ENCODE results near the gene TM9SF4.
A peak's percentile ranks its signal among the peaks of the same experiment; 100 is the strongest.

Gene TM9SF4

GRCh38 chr20:32206760-32207625 lies 97.5 kb downstream of the TM9SF4 start:
- DNase-seq (ENCODE audit: low read depth in 2 of 2), result no peak

DNA sequence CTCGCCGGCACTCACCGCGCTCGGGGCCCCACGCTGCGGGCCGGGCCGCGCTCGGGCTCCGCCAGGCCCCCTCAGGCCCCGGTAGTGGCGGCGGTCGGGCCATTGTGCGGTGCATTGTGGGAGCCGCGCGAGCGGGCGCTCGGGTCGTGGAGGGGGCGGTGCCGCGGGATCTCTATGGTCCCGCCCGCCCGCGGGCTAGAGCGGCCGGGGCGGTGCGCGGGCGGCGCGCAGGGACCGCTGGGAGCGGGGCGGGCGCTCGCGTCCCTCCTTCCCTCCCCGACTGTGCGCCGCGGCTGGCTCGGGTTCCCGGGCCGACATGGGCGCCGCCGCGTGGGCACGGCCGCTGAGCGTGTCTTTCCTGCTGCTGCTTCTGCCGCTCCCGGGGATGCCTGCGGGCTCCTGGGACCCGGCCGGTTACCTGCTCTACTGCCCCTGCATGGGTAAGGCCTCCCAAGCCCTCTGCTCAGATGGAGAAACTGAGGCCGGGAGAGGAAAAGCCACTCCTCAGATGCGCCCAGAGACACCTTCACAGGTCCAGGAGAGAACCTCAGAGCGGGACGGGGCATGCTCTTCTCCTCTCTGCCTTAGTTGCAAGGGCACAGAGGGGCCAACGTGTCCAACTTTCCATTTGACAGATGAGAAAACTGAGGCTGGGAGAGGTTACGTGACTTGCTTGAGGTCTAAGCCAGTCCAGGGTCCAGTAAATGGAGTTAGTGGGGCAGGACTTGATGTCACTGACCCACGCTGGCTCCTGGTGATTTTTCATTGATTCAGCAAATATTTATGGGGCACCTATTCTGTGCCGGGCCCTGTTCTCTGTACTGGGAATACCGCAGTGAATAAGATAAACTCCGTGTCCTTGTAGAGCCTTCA lies 98.3 kb downstream of the TM9SF4 start, which contains the start of the genes PLAGL2 and POFUT1:
TSS of gene PLAGL2 (minus strand) at position 118 of the 873 bp plus-strand sequence. CDS start 5,565 bp downstream, outside the sequence.
TSS of gene POFUT1 (plus strand) at position 255 of the 873 bp plus-strand sequence. CDS start at position 317, 62 bp downstream.
- peak; percentile 84 to 91 for DNase-seq (ENCODE audit: low read depth in 2 of 2)

- DNase-seq (ENCODE audit: low read depth in 2 of 2), result no peak
Measured at GRCh38 chr20:32208499-32209154, 99.1 kb downstream of the TM9SF4 start.

DNA sequence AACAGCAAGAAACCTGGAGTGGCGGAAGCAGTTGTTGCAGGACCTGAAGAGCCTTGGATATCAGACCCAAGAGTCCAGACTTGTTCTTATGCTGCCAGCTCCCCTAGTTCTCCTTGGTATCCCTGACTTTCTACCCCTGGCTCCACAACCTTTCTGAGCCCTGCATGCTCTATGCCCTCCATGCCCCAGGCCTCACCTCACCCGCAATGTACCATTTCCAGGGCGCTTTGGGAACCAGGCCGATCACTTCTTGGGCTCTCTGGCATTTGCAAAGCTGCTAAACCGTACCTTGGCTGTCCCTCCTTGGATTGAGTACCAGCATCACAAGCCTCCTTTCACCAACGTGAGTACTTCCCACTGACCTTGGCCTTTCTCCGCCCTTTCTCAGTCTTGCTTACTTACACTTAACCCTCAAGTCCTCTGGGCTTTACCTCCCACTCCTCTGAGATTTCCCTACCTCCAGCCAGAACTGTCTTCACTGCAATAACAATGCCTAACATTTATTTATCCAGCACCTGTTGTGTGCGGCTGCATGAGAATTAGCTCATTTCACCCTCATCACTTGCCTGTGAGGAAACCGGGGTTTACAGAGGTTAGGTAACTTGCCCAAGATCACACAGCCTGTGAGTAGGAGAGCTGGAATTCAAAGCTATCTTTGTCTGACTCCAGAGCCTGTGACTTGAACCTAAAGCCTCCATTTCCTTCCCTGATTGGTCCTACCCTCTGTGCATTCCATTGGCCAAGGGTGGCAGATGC lies 100.5 kb downstream of the TM9SF4 start:
- no peak for DNase-seq (ENCODE audit: low read depth in 2 of 2)

- no peak for DNase-seq (ENCODE audit: low read depth in 2 of 2)
Measured at GRCh38 chr20:32213870-32214269, 104.4 kb downstream of the TM9SF4 start.

GRCh38 chr20:32215147-32215546 lies 105.6 kb downstream of the TM9SF4 start:
- no peak for DNase-seq (ENCODE audit: low read depth in 2 of 2)

DNA sequence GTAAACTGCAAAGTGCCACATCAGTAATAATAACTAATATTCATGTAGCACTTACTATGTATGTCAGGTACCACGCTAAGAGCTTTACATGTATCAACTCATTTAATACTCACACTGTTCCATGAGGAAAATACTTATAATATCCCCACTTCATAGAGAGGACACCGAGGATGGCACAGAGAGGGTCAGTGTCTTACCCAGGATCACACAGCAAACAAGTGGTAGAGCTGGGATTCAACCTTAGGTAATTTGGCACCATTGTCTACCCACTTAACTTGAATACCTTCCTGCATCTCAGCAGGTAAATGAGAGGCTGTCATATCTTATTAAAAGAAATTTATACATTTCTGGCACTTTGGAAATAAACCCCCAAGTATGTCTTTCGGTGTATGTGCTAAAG lies 106.2 kb downstream of the TM9SF4 start:
- DNase-seq (ENCODE audit: low read depth in 2 of 2), result no peak

GRCh38 chr20:32216179-32217142 lies 106.9 kb downstream of the TM9SF4 start:
- no peak for DNase-seq (ENCODE audit: low read depth in 2 of 2)
